Measurements from ENCODE around the gene NVL.

DNA sequence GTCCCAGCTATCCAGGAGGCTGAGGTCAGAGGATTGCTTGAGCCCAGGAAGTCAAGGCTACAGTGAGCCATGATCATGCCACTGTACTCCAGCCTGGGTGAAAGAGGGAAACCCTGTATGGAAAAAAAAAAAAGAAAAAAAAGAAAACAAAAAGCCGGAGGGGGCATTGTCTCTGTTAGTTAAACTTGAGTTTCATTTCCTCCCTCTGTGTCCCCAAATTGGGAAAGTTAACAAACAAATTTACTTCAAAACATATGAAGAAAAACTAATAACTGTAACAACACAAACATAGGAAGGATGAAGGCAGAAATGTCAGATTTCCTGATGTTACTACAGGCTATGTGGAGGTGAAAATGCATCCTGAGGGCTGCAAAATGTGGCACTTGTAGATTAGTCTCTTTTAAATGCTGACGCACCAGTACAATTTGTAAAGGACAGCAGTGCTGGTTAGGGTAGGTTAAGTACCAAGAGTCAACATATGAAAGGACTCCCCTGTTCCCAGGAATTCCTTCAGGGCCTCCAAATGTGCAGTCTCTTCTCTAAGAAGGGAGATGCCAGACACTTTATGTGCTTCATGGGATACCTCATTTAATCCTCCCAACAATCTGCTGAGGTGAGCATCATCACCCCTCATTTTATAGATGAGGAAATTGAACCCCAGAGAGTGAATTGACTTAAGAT, 94.0 kb downstream of the NVL start:
- TF ChIP-seq, protein P1, sequence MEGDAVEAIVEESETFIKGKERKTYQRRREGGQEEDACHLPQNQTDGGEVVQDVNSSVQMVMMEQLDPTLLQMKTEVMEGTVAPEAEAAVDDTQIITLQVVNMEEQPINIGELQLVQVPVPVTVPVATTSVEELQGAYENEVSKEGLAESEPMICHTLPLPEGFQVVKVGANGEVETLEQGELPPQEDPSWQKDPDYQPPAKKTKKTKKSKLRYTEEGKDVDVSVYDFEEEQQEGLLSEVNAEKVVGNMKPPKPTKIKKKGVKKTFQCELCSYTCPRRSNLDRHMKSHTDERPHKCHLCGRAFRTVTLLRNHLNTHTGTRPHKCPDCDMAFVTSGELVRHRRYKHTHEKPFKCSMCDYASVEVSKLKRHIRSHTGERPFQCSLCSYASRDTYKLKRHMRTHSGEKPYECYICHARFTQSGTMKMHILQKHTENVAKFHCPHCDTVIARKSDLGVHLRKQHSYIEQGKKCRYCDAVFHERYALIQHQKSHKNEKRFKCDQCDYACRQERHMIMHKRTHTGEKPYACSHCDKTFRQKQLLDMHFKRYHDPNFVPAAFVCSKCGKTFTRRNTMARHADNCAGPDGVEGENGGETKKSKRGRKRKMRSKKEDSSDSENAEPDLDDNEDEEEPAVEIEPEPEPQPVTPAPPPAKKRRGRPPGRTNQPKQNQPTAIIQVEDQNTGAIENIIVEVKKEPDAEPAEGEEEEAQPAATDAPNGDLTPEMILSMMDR (conservative IDR thresholded peaks at IDR 0.05; ENCODE audit: low read depth, low read length), result no peak
- TF ChIP-seq CHD1 (IDR thresholded peaks at IDR 0.05; ENCODE audit: low read depth, low read length), result no peak
- no peak for TF ChIP-seq RCOR1 (IDR thresholded peaks at IDR 0.05; ENCODE audit: insufficient replicate concordance, low read length)
- TF ChIP-seq MAFK (IDR thresholded peaks at IDR 0.05; ENCODE audit: low read depth, low read length), result no peak
- TF ChIP-seq MAZ (IDR thresholded peaks at IDR 0.05; ENCODE audit: borderline replicate concordance, low read depth, low read length), result no peak
- TF ChIP-seq POLR2A (IDR thresholded peaks at IDR 0.05; ENCODE audit: low read depth, low read length), result no peak
- TF ChIP-seq BHLHE40 (IDR thresholded peaks at IDR 0.05; ENCODE audit: low read depth, low read length), result no peak
- no peak for TF ChIP-seq RFX5 (IDR thresholded peaks at IDR 0.05; ENCODE audit: low read depth, low read length)
- TF ChIP-seq CEBPB (IDR thresholded peaks at IDR 0.05; ENCODE audit: low read depth, low read length), result no peak
- no peak for TF ChIP-seq RAD21 (IDR thresholded peaks at IDR 0.05; ENCODE audit: low read length)
- TF ChIP-seq MXI1 (IDR thresholded peaks at IDR 0.05; ENCODE audit: borderline replicate concordance, low read depth, low read length), result no peak
- no peak for TF ChIP-seq NFE2L2 (IDR thresholded peaks at IDR 0.05; ENCODE audit: low read depth, low read length)

Measured in IMR-90 (cell line).